Ureter (tissue), 1 donor: ENCODE measurements around the gene RFX4. TPM values are rescaled to one million over a fixed set of nuclear protein-coding genes. Genes with fewer than 3 reads are reported as not detected.

Source experiments
- DNase-seq: peaks from one replicate; pipeline ENCODE4 v3.0.0-alpha.2; 2020; ENCODE audit warnings: low spot score
- total RNA-seq: library from RNA; stranded (reverse); gene quantifications from one replicate; pipeline ENCODE4 v1.2.4, GENCODE V29; 2023
- donor health status: DM: yes; HTN: yes; CAD: no.

Gene RFX4
- total RNA-seq, 1 donor from 2014 or later, result not detected

DNA sequence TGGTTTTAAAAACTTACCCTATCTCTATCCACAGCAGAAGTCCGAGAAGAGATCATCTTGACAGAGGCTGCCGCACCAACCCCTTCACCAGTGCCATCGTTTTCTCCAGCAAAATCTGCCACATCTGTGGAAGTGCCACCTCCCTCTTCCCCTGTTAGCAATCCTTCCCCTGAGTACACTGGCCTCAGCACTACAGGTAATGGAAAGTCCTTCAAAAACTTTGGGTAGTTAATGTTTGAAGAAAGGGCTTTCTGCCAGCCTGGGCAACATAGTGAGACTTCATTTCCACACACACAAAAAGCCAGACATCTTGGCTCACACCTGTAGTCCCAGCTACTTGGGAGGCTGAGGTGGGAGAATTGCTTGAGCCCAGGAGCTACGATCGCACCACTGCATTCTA, 150.1 kb downstream of the RFX4 start:
- no peak for DNase-seq

DNA sequence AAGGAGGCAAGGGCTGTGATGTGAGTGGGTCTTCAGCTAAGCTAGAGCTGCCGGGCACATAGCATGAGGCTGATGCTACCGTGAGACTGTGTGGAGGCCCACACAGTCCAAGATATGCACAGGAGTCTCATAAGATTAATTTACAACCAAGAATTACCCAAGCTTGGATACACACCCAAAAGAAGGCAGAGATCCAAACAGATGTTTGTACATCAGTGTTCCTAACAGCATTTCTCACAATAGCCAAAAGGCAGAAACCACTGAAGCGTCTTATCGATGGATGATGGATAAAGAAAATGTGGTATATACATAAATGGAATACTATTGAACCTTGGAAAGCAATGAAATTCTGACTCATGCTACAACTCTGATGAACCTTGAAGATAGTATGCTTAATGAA, 150.9 kb downstream of the RFX4 start:
- no peak for DNase-seq

DNA sequence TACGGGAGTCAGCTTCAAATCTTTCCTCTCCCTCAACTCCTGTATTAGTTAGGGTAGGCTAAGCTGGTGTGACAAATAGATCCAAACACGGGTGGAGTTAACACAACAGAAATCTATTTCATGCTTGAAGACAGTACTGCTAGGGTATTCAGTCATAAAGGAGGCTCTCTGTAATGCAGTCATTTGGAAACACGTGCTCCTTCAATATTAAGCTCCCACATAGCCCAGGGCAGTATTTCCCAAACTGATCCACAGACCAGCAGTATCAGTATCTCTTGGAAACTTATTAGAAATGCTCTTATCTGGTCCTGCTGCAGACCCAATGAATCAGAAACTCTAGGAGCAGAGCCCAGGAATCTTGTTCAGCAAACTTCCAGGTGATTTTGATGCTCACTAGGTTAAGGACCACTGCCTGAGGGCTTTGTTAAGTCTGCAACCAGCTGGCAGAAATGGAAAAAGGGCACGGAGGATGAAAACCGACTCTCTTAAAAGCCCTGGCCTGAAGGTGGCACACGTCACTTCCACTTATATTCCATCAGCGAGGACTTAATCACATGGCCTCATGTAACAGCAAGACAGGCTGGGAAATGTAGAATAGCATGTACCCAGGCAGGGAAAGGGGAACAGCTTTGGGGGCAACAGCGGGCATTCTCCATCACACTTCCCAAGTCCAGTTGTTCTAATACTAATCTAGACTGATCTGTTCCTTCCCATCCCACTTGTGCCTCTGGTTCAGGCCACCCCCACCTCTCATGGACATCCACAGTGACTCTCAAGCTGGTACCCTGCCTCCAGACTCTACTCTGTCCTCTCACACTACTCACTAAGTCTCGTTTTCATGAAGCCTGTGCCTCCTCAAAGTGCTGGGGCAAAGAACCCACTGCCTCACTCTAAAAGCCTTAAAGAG, 153.5 kb downstream of the RFX4 start:
- DNase-seq, result no peak

DNA sequence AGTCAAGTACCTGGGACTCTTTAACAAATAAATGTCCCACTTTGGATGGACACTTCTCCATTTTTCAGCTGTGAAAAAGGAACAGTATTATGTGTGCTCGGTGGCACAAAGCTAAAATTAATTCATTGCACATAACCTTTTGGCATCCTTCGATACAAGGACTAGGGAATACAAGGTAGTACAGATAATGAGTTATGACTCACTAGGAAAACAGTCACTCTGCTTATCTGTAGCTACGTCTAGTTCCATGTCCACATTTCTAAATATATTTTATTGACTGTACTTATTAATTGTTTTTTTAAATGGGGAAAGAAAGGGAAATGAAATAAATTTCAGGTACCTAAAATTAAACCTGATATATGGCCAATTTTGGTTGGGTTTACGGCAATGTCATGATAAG, 156.5 kb downstream of the RFX4 start:
- no peak for DNase-seq

DNA sequence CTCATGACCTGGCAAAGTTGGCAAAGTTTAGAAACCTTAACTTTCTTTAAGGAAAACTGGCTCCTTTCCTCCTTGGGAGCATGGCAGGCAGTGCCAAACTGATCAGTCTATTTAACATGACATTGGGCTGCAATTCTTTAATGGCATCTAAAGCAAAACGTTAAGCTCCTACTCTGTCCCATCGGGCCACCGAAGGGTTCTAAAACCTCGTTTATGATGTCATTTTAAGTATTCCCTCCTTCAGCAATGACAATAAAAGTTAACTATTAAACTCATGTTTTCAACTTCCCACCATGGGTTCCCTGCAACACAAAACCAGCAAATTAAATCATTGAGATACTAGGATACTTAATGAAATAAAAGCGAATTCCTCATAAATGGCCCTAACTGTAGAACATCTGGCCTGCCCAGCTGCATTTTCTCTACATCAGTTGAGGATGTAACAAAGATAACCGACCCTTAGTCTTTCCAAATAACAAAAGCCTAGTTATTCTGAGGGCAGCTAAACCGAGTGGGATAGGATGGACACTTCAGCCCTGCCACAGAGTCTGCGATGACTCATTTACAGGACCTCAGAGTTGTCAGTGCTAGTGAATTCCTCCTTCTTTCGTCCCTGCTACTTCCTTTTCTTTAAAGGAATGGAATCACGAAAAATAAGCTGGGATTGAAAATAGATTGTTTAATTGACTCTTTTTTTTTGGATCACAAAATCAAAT, 157.2 kb downstream of the RFX4 start:
- DNase-seq, result no peak

DNA sequence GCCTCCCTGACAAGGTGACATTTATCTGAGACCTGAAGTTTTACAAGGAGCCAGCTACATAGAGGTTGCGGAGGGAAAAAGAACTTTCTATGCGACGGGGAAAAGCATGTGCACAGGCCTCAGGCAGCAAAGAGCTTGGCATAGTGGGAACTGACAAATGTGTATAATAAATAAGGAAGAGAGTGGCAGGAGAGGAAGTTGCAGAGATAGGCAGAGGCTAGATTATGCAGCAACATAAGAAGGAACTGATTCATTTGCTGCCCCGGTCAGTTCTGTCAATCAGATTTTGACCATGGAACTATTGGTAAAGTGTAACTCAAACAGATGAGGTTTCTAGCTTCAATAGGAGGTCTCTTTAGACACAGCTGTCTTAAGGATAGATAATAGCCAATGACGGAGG, 158.0 kb downstream of the RFX4 start:
- DNase-seq, result no peak

DNA sequence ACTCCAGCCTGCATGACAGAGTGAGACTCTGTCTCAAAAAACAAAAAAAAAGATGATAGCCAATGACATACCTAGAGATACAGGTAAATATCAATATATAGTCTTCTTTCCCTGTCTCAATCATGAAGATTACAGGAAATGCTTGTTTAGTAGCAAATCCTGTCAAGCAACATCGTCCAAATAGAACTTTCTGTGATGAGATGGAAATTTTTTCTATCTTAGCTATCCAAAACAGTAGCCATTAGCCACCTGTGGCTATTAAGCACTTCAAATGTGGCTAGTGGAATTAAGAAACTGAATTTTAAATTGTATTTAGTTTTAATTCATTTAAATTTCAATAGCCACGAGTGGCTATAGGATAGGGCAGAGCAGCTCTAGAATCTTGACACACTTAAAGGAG, 158.4 kb downstream of the RFX4 start:
- DNase-seq, result no peak

DNA sequence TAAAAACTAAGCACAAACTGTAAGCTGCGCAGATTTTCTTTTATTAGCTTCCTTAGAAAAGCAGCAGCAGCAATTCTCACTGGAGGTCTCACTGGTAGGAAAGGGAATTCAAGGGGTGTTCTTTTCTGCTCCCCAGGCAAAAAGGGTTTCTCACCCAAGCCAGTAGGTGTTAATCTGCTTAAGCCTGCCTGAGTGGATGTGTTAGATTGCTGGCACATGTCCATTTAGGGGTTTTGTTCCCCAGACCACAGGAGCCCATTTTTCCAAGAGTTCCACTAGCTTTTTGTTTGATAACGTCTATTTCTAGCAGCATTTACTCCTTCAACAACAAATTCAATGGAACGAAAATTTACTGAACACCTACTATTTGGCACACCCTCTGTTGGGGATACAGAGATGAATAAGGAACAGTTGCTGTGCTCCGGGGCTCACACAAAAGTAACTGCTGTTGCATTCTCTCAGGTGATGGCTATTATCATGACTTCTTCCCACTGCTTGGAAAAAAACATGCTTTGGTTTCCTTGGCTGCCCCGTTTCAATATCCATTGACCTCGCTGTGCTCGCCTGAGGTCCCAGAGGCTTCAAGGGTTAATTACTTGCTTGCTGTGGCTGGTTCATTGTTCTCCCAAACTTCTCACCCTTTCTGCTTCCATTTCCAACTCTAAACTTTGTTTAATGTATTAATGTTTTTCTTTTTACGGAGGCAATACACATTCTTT, 160.6 kb downstream of the RFX4 start:
- DNase-seq, result no peak

DNA sequence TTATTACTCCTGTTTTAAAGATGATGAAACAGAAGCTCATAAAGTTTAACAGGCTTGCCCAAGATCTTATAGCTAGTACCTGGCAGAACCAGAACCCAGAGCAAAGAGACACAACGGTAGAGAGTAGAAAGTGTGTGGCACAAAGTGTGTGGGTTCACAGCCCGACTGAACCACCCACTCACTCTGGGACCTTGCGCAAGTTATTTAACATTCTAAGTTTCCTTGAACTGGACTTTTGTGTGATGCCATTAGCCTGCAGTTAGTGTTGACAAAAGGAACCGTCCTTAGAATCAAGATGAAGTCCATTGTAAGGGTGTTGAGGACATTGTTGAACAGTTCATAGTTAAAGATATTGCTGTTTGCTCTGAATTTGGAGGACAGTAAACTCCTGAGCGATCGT, 161.8 kb downstream of the RFX4 start:
- DNase-seq, result no peak

DNA sequence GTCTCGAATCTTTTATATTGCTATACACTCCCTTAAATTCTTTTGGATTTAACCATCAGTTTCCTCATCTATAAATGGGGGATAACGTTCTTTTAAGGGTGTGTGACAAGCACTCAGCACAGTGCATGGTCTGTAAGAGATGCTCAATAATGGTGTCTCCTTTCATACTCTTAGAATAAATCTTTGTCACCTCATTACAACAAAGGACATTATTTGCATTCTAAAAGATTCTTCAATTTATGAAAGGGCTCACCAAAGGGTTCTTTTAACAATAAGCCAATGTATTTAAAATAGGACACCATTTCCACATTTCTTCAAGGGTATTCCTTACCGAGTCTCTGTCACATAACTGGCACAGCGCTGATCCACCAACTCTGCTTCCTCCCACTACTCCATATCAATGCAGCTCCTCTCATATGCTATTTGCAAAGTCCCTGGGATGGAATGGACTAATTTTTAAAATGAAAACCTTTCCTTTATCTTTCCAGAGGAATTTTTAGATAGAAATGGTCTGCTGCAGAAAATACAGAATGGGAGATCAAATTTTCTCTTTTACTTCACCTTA, 162.5 kb downstream of the RFX4 start:
- DNase-seq, result no peak

DNA sequence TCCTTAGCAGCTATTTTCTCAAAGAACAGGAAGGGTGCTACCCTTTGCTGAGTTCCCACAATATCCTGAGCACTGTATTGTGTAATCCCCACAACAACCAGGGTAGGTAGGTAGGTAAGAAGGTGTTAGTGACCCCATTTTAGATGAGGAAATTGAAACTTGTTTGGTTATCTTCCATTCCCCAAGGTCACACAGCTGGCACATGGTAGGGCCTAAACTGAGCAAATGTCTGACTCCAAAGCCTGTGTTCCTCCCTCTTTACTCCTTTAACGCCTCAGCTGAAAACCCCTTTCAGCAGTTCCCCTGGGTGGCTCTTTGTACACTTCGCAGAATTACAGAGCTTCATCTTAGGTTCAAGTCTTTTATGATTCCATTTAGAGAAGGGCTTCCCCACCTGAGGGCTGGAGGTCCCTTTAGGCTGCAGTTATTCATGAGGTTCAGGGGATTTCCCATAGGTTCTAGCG, 165.2 kb downstream of the RFX4 start:
- DNase-seq, result no peak

DNA sequence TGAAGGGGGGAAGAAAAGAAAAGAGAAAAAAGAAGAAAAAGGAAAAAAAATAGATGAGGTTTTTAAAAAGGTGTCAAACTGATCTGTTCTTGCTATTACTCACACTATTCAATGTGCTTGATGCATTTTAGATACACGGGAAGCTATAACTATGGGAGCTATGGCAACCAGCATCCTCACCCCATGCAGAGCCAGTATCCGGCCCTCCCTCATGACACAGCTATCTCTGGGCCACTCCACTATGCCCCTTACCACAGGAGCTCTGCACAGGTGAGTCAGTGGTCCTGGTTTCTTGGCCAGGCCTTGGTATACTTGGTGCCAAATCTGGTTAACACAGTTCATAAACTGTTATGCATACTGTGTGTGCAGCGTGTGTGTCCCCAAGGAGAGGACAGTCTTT, 167.7 kb downstream of the RFX4 start:
- DNase-seq, result no peak

DNA sequence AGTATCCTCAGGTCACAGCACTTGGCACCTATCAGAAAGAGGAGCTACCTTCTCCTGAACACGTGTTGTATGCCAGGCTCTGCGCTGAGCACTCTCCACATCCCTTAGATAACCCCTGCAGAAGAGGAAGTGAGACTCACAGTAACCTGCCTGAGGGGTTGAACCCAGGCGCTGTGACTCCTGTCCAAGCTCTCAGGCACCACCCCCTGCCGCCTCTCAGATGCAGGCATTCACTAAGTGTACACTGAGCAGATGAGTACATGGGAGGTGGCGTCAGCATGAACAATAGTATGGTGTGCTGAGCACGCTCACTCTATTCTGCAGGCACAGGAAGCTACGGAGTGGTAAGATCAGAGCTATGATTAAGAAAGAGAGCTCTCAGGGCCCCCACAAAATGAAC, 170.7 kb downstream of the RFX4 start:
- DNase-seq, result no peak

DNA sequence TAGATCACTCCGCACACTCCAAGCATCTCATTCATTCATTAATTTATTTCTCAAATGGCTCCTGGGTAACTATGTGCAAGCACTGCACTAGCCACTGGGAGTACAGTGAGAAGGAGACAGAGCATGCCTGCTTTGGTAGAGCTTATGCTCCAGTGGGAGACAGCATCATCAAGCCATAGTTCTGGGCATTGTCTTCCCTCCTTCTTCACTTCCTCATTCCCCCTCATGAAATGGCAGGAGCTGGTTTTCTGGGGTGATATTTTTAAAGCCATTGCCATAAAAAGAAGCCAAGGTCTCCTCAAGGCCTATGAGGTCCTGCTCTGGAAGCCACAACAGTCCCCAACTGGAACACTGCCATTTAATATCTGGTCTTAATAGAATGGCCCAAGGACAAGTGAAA, 171.5 kb downstream of the RFX4 start:
- no peak for DNase-seq

DNA sequence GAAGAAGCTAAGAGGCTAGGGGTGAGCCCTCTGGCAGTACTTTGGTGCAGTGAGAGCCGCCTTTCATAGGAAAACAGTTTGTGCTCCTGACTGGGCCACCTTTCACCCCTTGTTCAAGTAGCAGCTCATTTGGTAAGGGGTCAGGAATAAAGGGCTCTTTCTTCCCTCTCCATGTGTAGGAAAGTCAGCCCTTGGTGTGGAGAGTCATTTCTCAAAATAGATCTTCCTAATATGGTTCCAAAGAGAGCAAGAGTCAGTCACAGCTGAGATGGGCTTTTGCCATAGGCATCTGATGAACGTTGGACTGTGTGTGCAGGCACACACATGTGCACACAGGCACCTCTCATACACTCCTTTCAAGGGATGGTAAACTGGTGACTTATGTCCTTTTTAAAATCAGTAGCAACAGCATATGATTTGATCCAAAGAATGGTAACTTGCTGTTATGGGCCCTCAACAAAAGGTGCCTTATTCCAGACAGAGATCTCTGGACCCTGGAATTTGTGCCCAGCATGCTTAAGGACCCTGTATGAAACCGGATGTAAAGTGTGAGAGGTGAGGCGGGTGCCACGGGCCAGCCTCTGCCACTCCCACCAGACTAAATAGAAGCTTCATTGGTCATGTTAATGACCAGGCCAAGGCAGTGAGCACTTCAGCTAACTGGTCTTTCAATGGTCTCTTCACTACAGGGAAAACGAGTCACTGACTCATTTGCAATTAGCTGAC, 175.0 kb downstream of the RFX4 start:
- no peak for DNase-seq

DNA sequence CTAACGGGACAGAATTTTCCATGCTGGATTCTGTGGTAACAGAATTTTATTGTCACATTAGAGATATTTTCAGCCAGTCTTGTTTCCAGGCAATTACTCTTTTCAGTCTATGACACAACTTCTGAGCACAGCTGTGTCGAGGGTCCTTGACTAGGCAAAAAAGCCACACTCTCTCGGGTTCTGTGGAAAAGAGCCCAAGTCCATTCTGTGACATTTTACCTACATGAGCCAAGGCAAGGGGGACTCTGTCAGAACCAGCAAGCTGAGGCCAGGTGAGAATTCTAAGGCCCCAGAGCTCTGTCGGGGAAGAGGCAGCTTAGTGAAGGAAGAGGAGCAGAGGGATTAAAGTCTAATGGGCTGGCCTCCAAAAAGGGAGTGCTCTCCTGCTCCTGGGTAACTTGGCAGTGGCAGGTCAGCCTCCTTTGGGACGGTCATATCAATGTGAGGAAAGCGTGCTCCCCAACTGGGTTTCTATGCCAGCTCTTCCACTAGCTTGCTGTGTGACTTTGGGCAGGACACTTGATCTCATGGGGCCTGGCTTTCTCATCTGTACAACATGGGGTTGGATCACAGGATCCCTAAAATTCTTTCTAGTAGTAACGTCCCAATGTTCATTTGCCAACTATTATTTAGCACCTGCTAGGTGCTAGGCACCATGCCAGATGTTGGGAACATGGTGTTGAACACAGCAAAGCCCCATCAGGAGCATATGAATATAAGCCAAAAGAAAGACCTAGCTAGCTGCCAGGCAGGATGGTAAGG, 175.7 kb downstream of the RFX4 start:
- no peak for DNase-seq

DNA sequence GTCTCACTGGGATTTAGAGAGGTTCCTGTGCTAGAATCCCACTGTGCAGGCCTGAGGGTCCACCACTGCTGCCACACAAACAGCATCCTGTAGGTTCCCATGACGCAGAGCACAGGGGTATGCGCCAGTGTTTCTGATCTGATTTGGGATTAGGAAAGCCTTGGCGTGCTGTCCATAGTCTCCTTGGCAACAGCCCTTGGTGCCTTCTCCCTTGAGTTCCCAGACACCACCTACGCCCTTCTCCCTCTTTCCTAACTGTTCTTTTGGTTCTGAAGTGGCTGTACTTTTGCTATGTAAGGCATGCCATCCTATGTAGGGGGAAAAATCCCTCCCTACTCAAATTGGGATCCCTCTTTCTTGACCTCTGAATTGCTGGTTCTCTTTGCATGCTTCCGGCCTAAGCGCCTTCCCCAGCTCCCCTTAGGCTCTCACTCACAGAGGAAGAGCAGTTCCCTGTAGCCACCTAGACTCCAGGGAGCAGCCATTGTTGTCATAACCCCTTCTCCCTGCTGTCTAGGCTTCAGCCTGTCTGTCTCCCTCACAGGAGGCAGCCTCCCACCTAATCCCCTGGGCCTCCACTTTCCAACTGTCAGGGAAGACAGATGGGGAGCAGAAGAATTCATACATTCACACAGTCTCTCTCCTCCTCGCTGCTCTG, 176.9 kb downstream of the RFX4 start:
- DNase-seq, result no peak

DNA sequence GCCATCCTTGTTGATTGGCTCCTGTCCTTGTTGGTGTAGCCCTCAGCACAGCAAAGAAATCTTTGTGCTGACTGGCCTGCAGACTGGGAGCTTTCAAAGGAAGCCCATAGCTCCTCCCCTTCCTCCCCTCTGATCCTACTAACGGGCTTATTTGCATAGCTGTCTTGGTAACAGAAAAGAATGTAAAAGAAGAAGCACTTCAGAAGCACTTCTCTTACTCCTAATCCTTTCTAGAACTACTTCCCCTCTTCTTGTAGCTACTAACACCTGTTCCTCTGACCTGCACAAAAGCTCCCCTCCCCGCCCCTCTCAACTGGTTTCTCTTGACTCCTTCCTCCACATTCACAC, 177.4 kb downstream of the RFX4 start:
- no peak for DNase-seq

DNA sequence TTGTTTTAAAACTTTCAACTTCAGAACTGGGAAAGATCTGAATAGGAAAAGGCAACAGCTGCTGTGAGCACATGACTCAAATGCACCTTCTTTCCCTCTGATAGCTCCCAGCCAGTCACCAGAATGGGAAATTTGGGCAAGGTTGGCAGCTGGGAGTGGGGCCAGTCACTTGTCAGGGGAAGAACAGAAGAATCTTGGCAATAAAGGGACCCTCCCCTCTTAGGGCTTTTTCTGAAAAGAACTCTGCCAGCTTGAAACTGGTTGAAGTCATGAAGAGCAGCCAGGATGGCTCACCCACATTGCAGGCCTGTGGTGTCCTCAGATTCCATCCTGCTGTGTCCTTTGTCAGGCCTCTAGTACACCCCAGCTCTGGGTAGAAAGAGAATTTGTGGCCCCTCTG, 181.4 kb downstream of the RFX4 start:
- no peak for DNase-seq

DNA sequence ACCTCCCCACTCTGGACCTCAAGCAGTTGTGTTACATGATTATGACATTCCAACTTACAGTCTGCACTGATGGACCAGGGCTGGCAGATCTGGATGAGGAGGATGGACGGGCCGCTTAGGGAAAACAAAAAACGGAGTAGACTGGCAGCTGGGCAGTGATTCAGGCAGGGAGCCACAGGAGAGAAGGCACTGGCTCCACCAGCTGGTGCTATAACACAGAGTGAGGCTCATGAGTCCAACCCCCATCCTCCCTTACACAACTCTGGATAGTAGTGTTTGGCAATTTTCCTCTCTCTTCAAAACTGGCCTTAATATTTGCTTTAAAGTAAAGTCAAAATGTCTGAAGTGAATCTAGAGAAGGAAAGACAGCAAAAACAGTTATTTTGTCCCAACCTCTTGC, 181.9 kb downstream of the RFX4 start:
- no peak for DNase-seq
